PC-3 (cell line): ENCODE measurements around the gene CCDC192. TPM values are rescaled to one million over a fixed set of nuclear protein-coding genes. Genes with fewer than 3 reads are reported as not detected.

Source experiments
- ATAC-seq: fragments of 200-7000 bp; cut with Tn5 transposase; 2 replicates; pipeline ENCODE4 v1.9.1; 2020; ENCODE audit warnings: mild to moderate bottlenecking, moderate library complexity
- BruUV-seq: library from RNA; stranded (reverse); fragments of 400-500 nt; replicated peaks from 2 replicates; lab custom pipeline; 2021; lab: Mats Ljungman, UMichigan
- CTCF ChIA-PET: fragments of 300-600 bp; sonication (Branson Sonifier 250); formaldehyde crosslinking; loops from one replicate; lab custom pipeline; 2022; ENCODE audit warnings: antibody characterized with exemption; lab: Charles Lee
- POLR2A ChIA-PET: fragments of 300-600 bp; sonication (Branson Sonifier 250); formaldehyde crosslinking; loops from one replicate; lab custom pipeline; 2022; ENCODE audit warnings: antibody characterized with exemption; ENCODE audit not compliant: unreplicated experiment; lab: Charles Lee
- DNase-seq: peaks from one replicate; pipeline ENCODE4 v3.0.0-alpha.2; 2015
- H2AFZ ChIP-seq: fragments of 300-600 bp; sonication (generic); 2 replicates; pipeline ENCODE4 v1.6.0; 2016; ENCODE audit warnings: antibody characterized with exemption, low read length
- H3F3A ChIP-seq: fragments of 300-600 bp; sonication (generic); one replicate; pipeline ENCODE4 v1.6.0; 2017; ENCODE audit warnings: antibody characterized with exemption, low read length, control low read depth, mild to moderate bottlenecking; ENCODE audit not compliant: unreplicated experiment
- H3K27ac ChIP-seq: fragments of 300-600 bp; sonication (generic); 2 replicates; pipeline ENCODE4 v1.5.1; 2016; ENCODE audit warnings: mild to moderate bottlenecking, low read length
- H3K27me3 ChIP-seq: fragments of 300-600 bp; sonication (generic); 2 replicates; pipeline ENCODE4 v1.6.1; 2016; ENCODE audit warnings: low read length, mixed read lengths
- H3K36me3 ChIP-seq: fragments of 300-600 bp; sonication (generic); 2 replicates; pipeline ENCODE4 v1.6.1; 2016; ENCODE audit warnings: low read depth, mixed run types, low read length, mixed read lengths
- H3K4me1 ChIP-seq: fragments of 300-600 bp; sonication (generic); 2 replicates; pipeline ENCODE4 v1.5.1; 2016; ENCODE audit warnings: low read length; ENCODE audit not compliant: insufficient read depth
- H3K4me2 ChIP-seq: fragments of 300-600 bp; sonication (generic); 2 replicates; pipeline ENCODE4 v1.6.0; 2016; ENCODE audit warnings: low read length
- H3K4me3 ChIP-seq: fragments of 300-600 bp; sonication (generic); 2 replicates; pipeline ENCODE4 v1.5.1; 2016; ENCODE audit warnings: mild to moderate bottlenecking, low read length, mixed read lengths
- H3K79me2 ChIP-seq: fragments of 300-600 bp; sonication (generic); 2 replicates; pipeline ENCODE4 v1.6.1; 2017; ENCODE audit warnings: low read length, mixed read lengths
- H3K9ac ChIP-seq: fragments of 300-600 bp; sonication (generic); 2 replicates; pipeline ENCODE4 v1.6.0; 2016; ENCODE audit warnings: mild to moderate bottlenecking, low read length
- H3K9me2 ChIP-seq: fragments of 300-600 bp; sonication (generic); replicated peaks from 2 replicates; pipeline ENCODE4 v1.6.1; 2016; ENCODE audit warnings: mixed run types, low read length, mixed read lengths
- H3K9me3 ChIP-seq: fragments of 300-600 bp; sonication (generic); 2 replicates; pipeline ENCODE4 v1.6.1; 2016; ENCODE audit warnings: low read length, mixed read lengths
- H4K20me1 ChIP-seq: fragments of 300-600 bp; sonication (generic); 2 replicates; pipeline ENCODE4 v1.6.1; 2016; ENCODE audit warnings: low read length, mixed read lengths
- EZH2 ChIP-seq: fragments of 300-600 bp; sonication (generic); IDR thresholded peaks from one replicate; pipeline ENCODE4 v1.6.1; 2017; ENCODE audit warnings: antibody characterized with exemption, mild to moderate bottlenecking, low read length; ENCODE audit not compliant: unreplicated experiment
- EZH2phosphoT487 ChIP-seq: fragments of 300-600 bp; sonication (generic); IDR thresholded peaks from 2 replicates; pipeline ENCODE4 v1.6.1; 2018; ENCODE audit warnings: mild to moderate bottlenecking, antibody characterized with exemption, low read length, borderline replicate concordance
- intact Hi-C: fragments of 100-400 bp; cut with micrococcal nuclease; formaldehyde crosslinking; loops from 2 replicates; pipeline ENCODE4 v1.9.0; 2023
- total RNA-seq: library from RNA; depleted of rRNA; stranded (reverse); fragments of >200 nt; gene quantifications from 2 replicates; pipeline ENCODE4 v1.2.3, GENCODE V29; 2014
- TF ChIP-seq, protein P1 (sequence below): fragments of 300-600 bp; sonication (generic); conservative IDR thresholded peaks from 2 replicates; pipeline ENCODE4 v1.5.1; 2017; ENCODE audit warnings: antibody characterized with exemption, low read depth, mild to moderate bottlenecking, low read length

Gene CCDC192
- total RNA-seq, 1 experiment from 2014 or later = not detected

DNA sequence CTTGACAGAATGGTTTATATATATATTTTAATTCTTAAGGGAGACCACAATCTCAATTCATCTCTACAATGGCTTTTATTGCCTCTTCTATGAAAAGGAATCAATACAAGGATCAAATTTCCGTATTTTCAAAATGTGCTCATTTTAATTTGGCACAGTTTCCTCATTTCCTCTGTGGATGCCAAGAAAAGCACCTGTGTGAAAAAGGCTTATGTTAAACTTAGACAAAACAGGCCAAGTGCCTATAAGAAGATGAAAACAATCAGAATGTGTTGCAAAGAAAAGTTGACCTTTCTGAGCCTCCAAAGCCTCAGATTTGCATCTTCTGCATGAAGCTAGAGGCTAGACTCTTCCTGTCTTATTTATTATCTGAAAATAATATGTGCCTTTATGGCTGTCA is 206.6 kb downstream of the CCDC192 start:
- no peak for ATAC-seq
- no peaks in the 10 kb centered on the region for H3K27me3 ChIP-seq
- H4K20me1 ChIP-seq = no peaks in the 10 kb centered on the region
- POLR2A ChIA-PET = no interaction called here
- no peak overlapping the region for H3K4me2 ChIP-seq
- no peaks in the 10 kb centered on the region for H3F3A ChIP-seq
- H3K9ac ChIP-seq = no peak overlapping the region
- H3K36me3 ChIP-seq = no peaks in the 10 kb centered on the region
- H3K79me2 ChIP-seq = no peaks in the 10 kb centered on the region
- no peak overlapping the region for H3K27ac ChIP-seq
- H3K4me1 ChIP-seq = peaks cover 8% of the 10 kb centered on the region
- no peaks in the 10 kb centered on the region for H3K9me3 ChIP-seq
- BruUV-seq = no TSS peak
- no peak for DNase-seq
- no peaks in the 10 kb centered on the region for H3K9me2 ChIP-seq
- no peak overlapping the region for H3K4me3 ChIP-seq
- CTCF ChIA-PET = no interaction called here
- no peak overlapping the region for H2AFZ ChIP-seq
- TF ChIP-seq EZH2 (no peak), EZH2phosphoT487 (no peak)
- TF ChIP-seq, protein P1, sequence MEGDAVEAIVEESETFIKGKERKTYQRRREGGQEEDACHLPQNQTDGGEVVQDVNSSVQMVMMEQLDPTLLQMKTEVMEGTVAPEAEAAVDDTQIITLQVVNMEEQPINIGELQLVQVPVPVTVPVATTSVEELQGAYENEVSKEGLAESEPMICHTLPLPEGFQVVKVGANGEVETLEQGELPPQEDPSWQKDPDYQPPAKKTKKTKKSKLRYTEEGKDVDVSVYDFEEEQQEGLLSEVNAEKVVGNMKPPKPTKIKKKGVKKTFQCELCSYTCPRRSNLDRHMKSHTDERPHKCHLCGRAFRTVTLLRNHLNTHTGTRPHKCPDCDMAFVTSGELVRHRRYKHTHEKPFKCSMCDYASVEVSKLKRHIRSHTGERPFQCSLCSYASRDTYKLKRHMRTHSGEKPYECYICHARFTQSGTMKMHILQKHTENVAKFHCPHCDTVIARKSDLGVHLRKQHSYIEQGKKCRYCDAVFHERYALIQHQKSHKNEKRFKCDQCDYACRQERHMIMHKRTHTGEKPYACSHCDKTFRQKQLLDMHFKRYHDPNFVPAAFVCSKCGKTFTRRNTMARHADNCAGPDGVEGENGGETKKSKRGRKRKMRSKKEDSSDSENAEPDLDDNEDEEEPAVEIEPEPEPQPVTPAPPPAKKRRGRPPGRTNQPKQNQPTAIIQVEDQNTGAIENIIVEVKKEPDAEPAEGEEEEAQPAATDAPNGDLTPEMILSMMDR = no peak
- intact Hi-C loops = loop anchor here (1.0 to 2.0 kb wide), 4 partner anchors 25 to 173 kb away; partner anchors contain the start of gene SLC12A2

DNA sequence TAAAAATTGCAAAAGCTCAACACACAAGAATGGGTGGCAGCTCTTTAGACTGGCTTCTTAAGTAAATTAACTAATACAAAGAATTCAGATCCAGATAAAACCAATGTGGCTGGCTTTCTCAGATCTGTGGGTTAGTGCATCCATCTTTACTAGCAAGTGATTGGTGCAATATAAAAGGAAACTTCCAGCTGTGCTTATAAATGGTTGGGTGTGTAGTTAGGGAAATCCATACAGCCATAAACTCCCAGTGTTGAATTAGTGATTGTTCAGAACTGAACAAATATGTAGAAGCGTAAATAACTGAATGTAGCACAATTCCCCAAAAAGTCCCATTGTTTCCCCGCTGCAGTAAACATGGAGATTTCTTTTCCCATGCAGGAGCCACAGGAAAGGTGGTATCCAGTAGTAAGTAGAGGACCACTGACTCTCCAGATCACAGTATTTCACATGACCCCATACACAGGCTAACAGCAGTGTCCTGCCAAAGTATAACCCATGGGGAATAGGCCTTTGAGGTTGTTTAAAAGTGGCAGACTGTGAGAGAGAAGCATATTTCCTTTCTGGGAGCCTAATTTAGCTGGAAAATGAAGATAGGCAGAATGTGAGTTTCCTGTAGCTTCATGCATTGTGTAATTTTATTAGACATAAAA is 207.2 kb downstream of the CCDC192 start:
- intact Hi-C loops = loop anchor here (1.0 kb wide), 3 partner anchors 25 to 173 kb away; partner anchors contain the start of gene SLC12A2
- Histone ChIP-seq H3K9me2 (no peaks in the 10 kb centered on the region), H3F3A (no peaks in the 10 kb centered on the region), H3K4me3 (no peak overlapping the region), H4K20me1 (no peaks in the 10 kb centered on the region), H3K9ac (no peak overlapping the region), H2AFZ (no peak overlapping the region), H3K27me3 (no peaks in the 10 kb centered on the region), H3K9me3 (no peaks in the 10 kb centered on the region), H3K36me3 (no peaks in the 10 kb centered on the region), H3K4me2 (no peak overlapping the region), H3K27ac (0 out of 2 replicates have a peak overlapping the region, but pooled peaks have one; percentile 2), H3K79me2 (no peaks in the 10 kb centered on the region), H3K4me1 (peaks cover 8% of the 10 kb centered on the region)
- TF ChIP-seq EZH2 (no peak), EZH2phosphoT487 (no peak)
- TF ChIP-seq, protein P1 = no peak
- BruUV-seq = no TSS peak
- POLR2A ChIA-PET = interaction anchor here (0.6 kb wide), 1 partner anchor 71 kb away, joined by 3 read pairs; no protein-coding TSS in a partner anchor
- DNase-seq = no peak
- ATAC-seq = peak; percentile 33
- CTCF ChIA-PET = no interaction called here

- ChIA-PET POLR2A (no interaction called here), CTCF (no interaction called here)
- Histone ChIP-seq H3K36me3 (no peaks in the 10 kb centered on the region), H3F3A (no peaks in the 10 kb centered on the region), H4K20me1 (no peaks in the 10 kb centered on the region), H2AFZ (no peak overlapping the region), H3K79me2 (no peaks in the 10 kb centered on the region), H3K4me2 (no peak overlapping the region), H3K4me1 (peaks cover 8% of the 10 kb centered on the region), H3K9me3 (no peaks in the 10 kb centered on the region), H3K27ac (no peak overlapping the region), H3K9ac (no peak overlapping the region), H3K27me3 (no peaks in the 10 kb centered on the region), H3K9me2 (no peaks in the 10 kb centered on the region), H3K4me3 (no peak overlapping the region)
- intact Hi-C loops = no loop called here
- no TSS peak for BruUV-seq
- TF ChIP-seq, protein P1 = no peak
- TF ChIP-seq EZH2 (no peak), EZH2phosphoT487 (no peak)
- ATAC-seq (no peak), DNase-seq (no peak)
Measured at GRCh38 chr5:127911619-127912018, 208.4 kb downstream of the CCDC192 start.
